Parathyroid adenoma (tissue), 2 donors: Measurements from ENCODE around the gene SPSB3.

Experiments
- H2AFZ ChIP-seq: fragments of 300-600 bp; sonication (generic); one replicate; pipeline ENCODE4 v1.7.0; 2017; ENCODE audit warnings: antibody characterized with exemption, mild to moderate bottlenecking
- H3K27ac ChIP-seq: fragments of 300-600 bp; sonication (generic); one replicate; pipeline ENCODE4 v1.7.0; 2017
- H3K27me3 ChIP-seq: fragments of 300-600 bp; sonication (generic); one replicate; pipeline ENCODE4 v1.7.0; 2017; ENCODE audit warnings: low read length; ENCODE audit not compliant: control insufficient read depth, insufficient read depth
- H3K36me3 ChIP-seq: fragments of 300-600 bp; sonication (generic); one replicate; pipeline ENCODE4 v1.7.0; 2017; ENCODE audit warnings: low read length; ENCODE audit not compliant: control insufficient read depth, insufficient read depth
- H3K4me1 ChIP-seq: fragments of 300-600 bp; sonication (generic); one replicate; pipeline ENCODE4 v1.7.0; 2017; ENCODE audit warnings: control low read depth
- H3K4me2 ChIP-seq: fragments of 300-600 bp; sonication (generic); one replicate; pipeline ENCODE4 v1.7.0; 2017; ENCODE audit warnings: low read length
- H3K4me3 ChIP-seq: fragments of 300-600 bp; sonication (generic); one replicate; pipeline ENCODE4 v1.7.0; 2017; ENCODE audit warnings: low read depth, low read length
- H3K79me2 ChIP-seq: fragments of 300-600 bp; sonication (generic); one replicate; pipeline ENCODE4 v1.7.0; 2017; ENCODE audit warnings: control low read depth
- H3K9ac ChIP-seq: fragments of 300-600 bp; sonication (generic); one replicate; pipeline ENCODE4 v1.7.0; 2017; ENCODE audit warnings: mild to moderate bottlenecking
- H3K9me3 ChIP-seq: fragments of 300-600 bp; sonication (generic); one replicate; pipeline ENCODE4 v1.7.0; 2017; ENCODE audit warnings: low read length; ENCODE audit not compliant: control insufficient read depth
- TF ChIP-seq, protein P1 (sequence below): fragments of 300-600 bp; sonication (generic); IDR thresholded peaks from one replicate; pipeline ENCODE4 v1.7.0; 2017; ENCODE audit warnings: antibody characterized with exemption, mild to moderate bottlenecking
- donor health status: primary hyperparathyroidism.

The SPSB3 gene

DNA sequence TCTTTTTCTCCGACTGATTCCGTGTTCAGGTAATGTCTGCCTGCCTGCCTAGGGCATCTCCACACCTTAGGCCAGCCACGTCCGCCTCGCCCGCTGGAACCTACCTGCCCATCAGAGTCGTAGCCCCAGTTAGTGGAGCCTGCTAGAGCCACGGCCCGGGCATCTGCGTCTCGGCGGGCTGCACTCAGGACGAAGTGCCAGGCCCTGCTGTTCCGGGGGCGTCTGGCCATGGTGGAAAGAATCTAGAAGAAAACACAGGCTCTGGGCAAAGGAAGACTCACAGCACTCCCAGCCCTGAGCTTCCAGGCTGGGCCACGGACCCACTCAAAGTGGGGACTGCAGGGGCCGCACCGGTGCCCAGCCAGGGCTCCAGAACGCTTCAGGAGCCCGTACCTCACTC lies 1.1 kb downstream of the SPSB3 start:
- Histone ChIP-seq H3K27ac (no peak overlapping the region), H3K9ac (no peak overlapping the region), H3K4me3 (peak overlapping the region; percentile 82), H3K79me2 (peaks cover 26% of the 10 kb centered on the region), H3K4me1 (peaks cover 4% of the 10 kb centered on the region), H3K27me3 (no peaks in the 10 kb centered on the region), H2AFZ (no peak overlapping the region), H3K36me3 (no peaks in the 10 kb centered on the region), H3K4me2 (peak overlapping the region; percentile 67), H3K9me3 (no peaks in the 10 kb centered on the region)
- TF ChIP-seq, protein P1, sequence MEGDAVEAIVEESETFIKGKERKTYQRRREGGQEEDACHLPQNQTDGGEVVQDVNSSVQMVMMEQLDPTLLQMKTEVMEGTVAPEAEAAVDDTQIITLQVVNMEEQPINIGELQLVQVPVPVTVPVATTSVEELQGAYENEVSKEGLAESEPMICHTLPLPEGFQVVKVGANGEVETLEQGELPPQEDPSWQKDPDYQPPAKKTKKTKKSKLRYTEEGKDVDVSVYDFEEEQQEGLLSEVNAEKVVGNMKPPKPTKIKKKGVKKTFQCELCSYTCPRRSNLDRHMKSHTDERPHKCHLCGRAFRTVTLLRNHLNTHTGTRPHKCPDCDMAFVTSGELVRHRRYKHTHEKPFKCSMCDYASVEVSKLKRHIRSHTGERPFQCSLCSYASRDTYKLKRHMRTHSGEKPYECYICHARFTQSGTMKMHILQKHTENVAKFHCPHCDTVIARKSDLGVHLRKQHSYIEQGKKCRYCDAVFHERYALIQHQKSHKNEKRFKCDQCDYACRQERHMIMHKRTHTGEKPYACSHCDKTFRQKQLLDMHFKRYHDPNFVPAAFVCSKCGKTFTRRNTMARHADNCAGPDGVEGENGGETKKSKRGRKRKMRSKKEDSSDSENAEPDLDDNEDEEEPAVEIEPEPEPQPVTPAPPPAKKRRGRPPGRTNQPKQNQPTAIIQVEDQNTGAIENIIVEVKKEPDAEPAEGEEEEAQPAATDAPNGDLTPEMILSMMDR, result no peak

DNA sequence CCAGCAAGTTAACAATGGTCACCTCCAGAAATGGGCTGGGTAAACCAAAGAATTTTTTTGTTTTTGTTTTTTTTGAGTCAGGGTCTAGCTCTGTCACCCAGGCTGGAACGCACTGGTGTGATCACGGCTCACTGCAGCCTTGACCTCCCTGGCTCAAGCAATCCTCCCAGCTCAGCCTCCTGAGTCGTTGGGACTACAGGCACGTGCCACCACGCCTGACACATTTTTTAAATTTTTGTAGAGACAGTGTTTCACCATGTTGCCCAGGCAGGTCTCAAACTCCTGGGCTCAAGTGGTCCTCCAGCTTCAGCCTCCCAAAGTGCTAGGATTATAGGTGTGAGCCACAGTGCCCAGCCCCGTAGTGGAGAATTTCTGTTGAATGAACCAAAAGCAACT lies 1.7 kb downstream of the SPSB3 start:
- Histone ChIP-seq H3K9me3 (no peaks in the 10 kb centered on the region), H3K4me2 (no peak overlapping the region), H3K9ac (no peak overlapping the region), H3K27ac (no peak overlapping the region), H3K27me3 (no peaks in the 10 kb centered on the region), H3K4me1 (peaks cover 4% of the 10 kb centered on the region), H2AFZ (no peak overlapping the region), H3K79me2 (peaks cover 20% of the 10 kb centered on the region), H3K4me3 (no peak overlapping the region), H3K36me3 (no peaks in the 10 kb centered on the region)
- TF ChIP-seq, protein P1, result no peak

DNA sequence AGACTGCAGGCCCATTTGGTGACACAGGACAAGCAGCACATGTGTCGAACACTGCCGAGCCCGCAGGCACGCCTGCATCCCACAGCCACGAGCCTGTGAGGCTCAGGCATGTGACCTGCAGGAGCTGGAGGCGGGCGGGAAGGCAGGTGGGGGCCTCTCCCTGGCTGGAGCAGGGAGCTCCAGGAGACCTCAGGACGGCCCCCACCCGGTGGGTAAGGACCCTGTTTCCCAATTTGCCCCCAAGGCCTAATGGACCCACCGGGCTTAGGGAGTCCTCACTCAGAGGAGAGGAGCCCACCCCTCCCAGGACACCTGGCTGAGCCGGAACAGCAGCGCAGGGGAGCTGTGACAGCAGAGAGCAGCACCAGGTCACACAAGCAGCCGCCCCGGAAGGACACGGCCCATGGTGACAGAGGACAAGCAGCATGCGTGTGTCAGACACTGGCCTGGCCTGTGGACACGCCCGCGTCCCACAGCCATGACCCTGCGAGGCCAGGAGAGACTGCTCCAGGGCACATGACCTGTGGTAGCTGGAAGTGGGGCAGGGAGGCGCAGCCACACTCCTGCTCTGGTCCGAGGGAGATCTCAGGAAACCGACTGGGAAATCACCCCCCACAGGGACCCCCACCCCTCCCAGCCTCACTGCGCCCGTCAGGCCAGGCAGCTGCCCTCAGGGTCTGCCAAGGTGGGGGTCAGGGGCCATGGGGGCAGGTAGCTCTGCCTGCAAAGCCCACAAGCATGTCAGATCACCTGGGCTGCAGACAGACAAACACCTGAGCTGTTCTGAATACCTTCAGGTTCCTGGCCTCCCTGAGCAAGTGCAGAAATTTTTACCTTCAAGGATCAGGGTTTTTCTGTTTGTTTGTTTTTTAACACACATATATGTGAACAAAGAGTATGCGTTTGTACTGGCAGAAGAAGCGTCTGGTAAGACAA lies 2.4 kb downstream of the SPSB3 start:
- Histone ChIP-seq H3K9me3 (no peaks in the 10 kb centered on the region), H3K9ac (no peak overlapping the region), H3K27me3 (no peaks in the 10 kb centered on the region), H3K4me1 (peaks cover 4% of the 10 kb centered on the region), H3K4me2 (no peak overlapping the region), H3K79me2 (peaks cover 13% of the 10 kb centered on the region), H3K36me3 (no peaks in the 10 kb centered on the region), H2AFZ (no peak overlapping the region), H3K4me3 (no peak overlapping the region), H3K27ac (no peak overlapping the region)
- TF ChIP-seq, protein P1, result no peak

DNA sequence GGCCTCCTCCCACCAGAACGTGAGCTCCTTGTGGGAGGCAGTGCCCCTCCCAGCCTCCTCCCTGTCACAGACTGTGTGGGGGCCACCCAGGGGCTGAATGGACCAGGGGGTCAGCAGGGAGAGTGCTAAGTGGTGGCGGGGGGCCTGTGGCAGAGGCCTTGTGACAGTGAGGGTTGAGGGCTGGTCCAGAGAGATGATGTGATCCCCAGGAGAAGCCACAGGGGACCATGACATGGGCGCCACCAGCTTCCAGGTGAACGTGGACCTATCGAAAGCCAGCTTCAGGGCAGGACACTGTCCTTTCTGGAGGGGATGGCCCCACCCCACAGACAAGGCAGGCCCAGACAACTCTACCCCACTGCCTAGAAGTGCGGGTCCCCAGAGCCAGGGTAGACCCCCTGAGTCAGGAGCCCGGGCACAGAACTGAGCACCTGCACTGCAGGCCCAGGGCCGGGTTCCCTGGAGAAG lies 3.1 kb downstream of the SPSB3 start:
- TF ChIP-seq, protein P1, result no peak
- no peak overlapping the region for H3K4me2 ChIP-seq
- peaks cover 4% of the 10 kb centered on the region for H3K4me1 ChIP-seq
- peaks cover 13% of the 10 kb centered on the region for H3K79me2 ChIP-seq
- H2AFZ ChIP-seq, result no peak overlapping the region
- no peaks in the 10 kb centered on the region for H3K9me3 ChIP-seq
- no peaks in the 10 kb centered on the region for H3K36me3 ChIP-seq
- H3K9ac ChIP-seq, result no peak overlapping the region
- no peak overlapping the region for H3K4me3 ChIP-seq
- H3K27me3 ChIP-seq, result no peaks in the 10 kb centered on the region
- no peak overlapping the region for H3K27ac ChIP-seq
